NCI-H524 (cell line): ENCODE measurements around the gene VSTM2A.

ENCODE experiments used
- DNase-seq, 2 experiments: peaks; one replicate each; lab custom pipeline; 2025; lab: John Stamatoyannopoulos, UW

VSTM2A gene

DNA sequence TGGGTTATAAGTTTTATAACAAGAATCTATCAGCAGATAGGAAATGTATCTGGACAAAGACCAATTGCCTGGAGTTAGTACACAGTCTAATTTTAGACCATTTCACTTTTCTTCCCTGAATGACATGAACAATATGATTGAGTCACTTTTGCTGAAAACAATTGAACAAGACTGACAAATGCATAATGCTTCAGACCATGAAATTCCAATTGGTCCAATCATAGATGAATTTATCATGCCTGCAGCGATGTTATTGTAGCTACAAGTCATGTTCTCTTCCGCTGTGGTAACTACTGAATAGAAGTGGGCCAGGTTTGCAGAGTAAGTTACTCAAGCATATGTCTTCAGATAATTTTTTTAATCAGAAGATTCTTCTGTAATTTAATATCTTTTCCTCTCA, 73.4 kb downstream of the VSTM2A start:
- no peak for DNase-seq
